Suprapubic skin (tissue), 4 donors: ENCODE data around the gene NELL1.

ENCODE experiments used
- EP300 ChIP-seq: sonication (generic); formaldehyde crosslinking; IDR thresholded peaks from one replicate; pipeline ENCODE4 v1.6.1; 2017; ENCODE audit warnings: antibody characterized with exemption
- POLR2A ChIP-seq, 2 donors: fragments of 450-650 bp; IDR thresholded peaks; one replicate each; pipeline ENCODE4 v1.6.1; 2017; ENCODE audit warnings: antibody characterized with exemption in 2 of 2, mild to moderate bottlenecking in 2 of 2, moderate library complexity in 2 of 2
- POLR2AphosphoS5 ChIP-seq, 3 donors: sonication (generic); formaldehyde crosslinking; IDR thresholded peaks; one replicate each; pipeline ENCODE4 v1.6.1; 2017; ENCODE audit warnings: antibody characterized with exemption in 3 of 3
- TF ChIP-seq, protein P1 (sequence below), 2 donors: fragments of 200-600 bp in 1 of 2; fragments of 450-650 bp in 1 of 2; sonication (generic) in 1 of 2; IDR thresholded peaks; one replicate each; pipeline ENCODE4 v1.5.1; 2016 to 2019; ENCODE audit warnings: antibody characterized with exemption in 2 of 2, mild to moderate bottlenecking in 1 of 2, moderate library complexity in 1 of 2

DNA sequence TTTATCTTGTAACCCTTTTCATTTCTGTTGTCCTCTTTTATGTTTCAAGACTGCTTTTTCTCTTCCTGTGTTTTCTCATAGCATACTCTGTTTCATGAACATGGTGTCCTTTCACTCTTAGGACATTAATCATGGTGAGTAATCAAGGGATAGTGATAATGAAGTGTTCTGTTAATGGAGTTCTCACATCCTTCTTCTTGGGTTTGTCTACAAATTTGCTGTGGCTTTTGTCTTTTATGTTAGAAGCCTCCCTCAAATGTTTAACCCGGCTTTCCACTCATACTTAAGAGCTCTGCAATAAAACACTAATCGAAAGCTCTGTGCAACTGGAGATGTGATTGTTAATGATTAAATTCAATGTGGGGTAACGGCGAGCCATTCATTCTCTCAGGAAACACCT, 593.6 kb downstream of the NELL1 start:
- TF ChIP-seq POLR2A (IDR thresholded peaks at IDR 0.05): no peak
- TF ChIP-seq, protein P1, sequence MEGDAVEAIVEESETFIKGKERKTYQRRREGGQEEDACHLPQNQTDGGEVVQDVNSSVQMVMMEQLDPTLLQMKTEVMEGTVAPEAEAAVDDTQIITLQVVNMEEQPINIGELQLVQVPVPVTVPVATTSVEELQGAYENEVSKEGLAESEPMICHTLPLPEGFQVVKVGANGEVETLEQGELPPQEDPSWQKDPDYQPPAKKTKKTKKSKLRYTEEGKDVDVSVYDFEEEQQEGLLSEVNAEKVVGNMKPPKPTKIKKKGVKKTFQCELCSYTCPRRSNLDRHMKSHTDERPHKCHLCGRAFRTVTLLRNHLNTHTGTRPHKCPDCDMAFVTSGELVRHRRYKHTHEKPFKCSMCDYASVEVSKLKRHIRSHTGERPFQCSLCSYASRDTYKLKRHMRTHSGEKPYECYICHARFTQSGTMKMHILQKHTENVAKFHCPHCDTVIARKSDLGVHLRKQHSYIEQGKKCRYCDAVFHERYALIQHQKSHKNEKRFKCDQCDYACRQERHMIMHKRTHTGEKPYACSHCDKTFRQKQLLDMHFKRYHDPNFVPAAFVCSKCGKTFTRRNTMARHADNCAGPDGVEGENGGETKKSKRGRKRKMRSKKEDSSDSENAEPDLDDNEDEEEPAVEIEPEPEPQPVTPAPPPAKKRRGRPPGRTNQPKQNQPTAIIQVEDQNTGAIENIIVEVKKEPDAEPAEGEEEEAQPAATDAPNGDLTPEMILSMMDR (IDR thresholded peaks at IDR 0.05): no peak
- no peak for TF ChIP-seq POLR2AphosphoS5 (IDR thresholded peaks at IDR 0.05)
- no peak for TF ChIP-seq EP300
